Keratinocyte (primary cell): ENCODE data around the gene TRAPPC1. TPM values are rescaled to one million over a fixed set of nuclear protein-coding genes. Genes with fewer than 3 reads are reported as not detected.

Experiments
- DNase-seq: peaks from one replicate; pipeline ENCODE4 v3.0.0-alpha.2; 2011; ENCODE audit warnings: low read depth, missing footprints, low spot score
- FAIRE-seq: peaks from 2 replicates; lab custom pipeline; 2011; peaks lifted over from hg19 to GRCh38; lab: Jason Lieb, UNC
- H2AFZ ChIP-seq: 2 replicates; pipeline ENCODE4 v1.6.0; 2012; ENCODE audit warnings: low read length, control low read depth, inconsistent platforms; ENCODE audit not compliant: control insufficient read depth
- H3K27ac ChIP-seq: 2 replicates; pipeline ENCODE4 v1.5.1; 2011; ENCODE audit warnings: low read length; ENCODE audit not compliant: control insufficient read depth, insufficient read depth
- H3K27me3 ChIP-seq: 3 replicates; pipeline ENCODE4 v1.6.0; 2011; ENCODE audit warnings: low read length; ENCODE audit not compliant: control insufficient read depth, insufficient read depth; ENCODE audit errors: extremely low read depth
- H3K36me3 ChIP-seq, 2 experiments: 2 replicates in 1 of 2; 3 replicates in 1 of 2; pipeline ENCODE4 v1.5.1; 2011; ENCODE audit warnings: low read length in 2 of 2, mild to moderate bottlenecking in 1 of 2; ENCODE audit not compliant: control insufficient read depth in 2 of 2, insufficient read depth in 2 of 2; ENCODE audit errors: extremely low read depth in 1 of 2
- H3K4me1 ChIP-seq: 3 replicates; pipeline ENCODE4 v1.5.1; 2011; ENCODE audit warnings: low read length; ENCODE audit not compliant: control insufficient read depth, insufficient read depth; ENCODE audit errors: extremely low read depth
- H3K4me2 ChIP-seq: 3 replicates; pipeline ENCODE4 v1.6.0; 2011; ENCODE audit warnings: low read depth, low read length; ENCODE audit not compliant: control insufficient read depth, insufficient read depth; ENCODE audit errors: extremely low read depth
- H3K4me3 ChIP-seq, 3 experiments: fragments of 200-600 bp in 1 of 3; sonication (generic) in 1 of 3; 2 replicates in 2 of 3; 3 replicates in 1 of 3; pipeline ENCODE4 v1.5.1; 2011 to 2016; ENCODE audit warnings: low read length in 3 of 3, mild to moderate bottlenecking in 3 of 3, control low read depth in 2 of 3, inconsistent platforms in 1 of 3, low read depth in 1 of 3, mixed read lengths in 1 of 3, mixed run types in 1 of 3, moderate library complexity in 1 of 3; ENCODE audit not compliant: control insufficient read depth in 2 of 3, insufficient read depth in 2 of 3; ENCODE audit errors: extremely low read depth in 1 of 3
- H3K79me2 ChIP-seq: 2 replicates; pipeline ENCODE4 v1.6.0; 2012; ENCODE audit warnings: low read length; ENCODE audit not compliant: control insufficient read depth, insufficient read depth
- H3K9ac ChIP-seq: 3 replicates; pipeline ENCODE4 v1.6.0; 2011; ENCODE audit warnings: low read length; ENCODE audit not compliant: control insufficient read depth, insufficient read depth; ENCODE audit errors: extremely low read depth
- H3K9me1 ChIP-seq: 3 replicates; pipeline ENCODE4 v1.6.0; 2011; ENCODE audit warnings: low read length; ENCODE audit not compliant: control insufficient read depth, insufficient read depth; ENCODE audit errors: extremely low read depth
- H3K9me3 ChIP-seq: 2 replicates; pipeline ENCODE4 v1.5.1; 2012; ENCODE audit warnings: low read depth, low read length; ENCODE audit not compliant: control insufficient read depth
- H4K20me1 ChIP-seq: 3 replicates; pipeline ENCODE4 v1.6.0; 2011; ENCODE audit warnings: low read length; ENCODE audit not compliant: control insufficient read depth, insufficient read depth; ENCODE audit errors: extremely low read depth
- EZH2 ChIP-seq: IDR thresholded peaks from one replicate; pipeline ENCODE4 v1.6.1; 2012; ENCODE audit warnings: inconsistent platforms, mild to moderate bottlenecking, low read length, moderate library complexity
- dilution Hi-C: fragments of 300-500 bp; cut with MboI; formaldehyde crosslinking; loops from one replicate; pipeline ENCODE4 v1.7.0; 2020; ENCODE audit warnings: low sequenced_read_pairs; ENCODE audit not compliant: extremely low pct_ligation_motif_present
- polyA minus RNA-seq, 3 experiments: library from RNA; depleted of rRNA, polyadenylated mRNA; stranded (reverse); fragments of >200 nt; gene quantifications; 1 replicate in 1 of 3; 2 replicates in 1 of 3; 3 replicates in 1 of 3; pipeline ENCODE4 v1.2.3, GENCODE V29; 2011
- polyA plus RNA-seq, 5 experiments: library from polyadenylated mRNA; depleted of rRNA in 3 of 5; stranded (reverse) in 3 of 5; stranded (forward) in 1 of 5; unstranded in 1 of 5; fragments of >200 nt; gene quantifications; 1 replicate in 1 of 5; 2 replicates in 3 of 5; 3 replicates in 1 of 5; pipeline versions ENCODE4 v1.2.1 to v1.2.3, GENCODE V29; 2011 to 2012; ENCODE audit warnings: missing spikeins in 2 of 5, low read depth in 1 of 5, low replicate concordance in 1 of 5
- TF ChIP-seq, protein P1 (sequence below), 3 experiments: IDR thresholded peaks in 1 of 3; conservative IDR thresholded peaks in 1 of 3; optimal IDR thresholded peaks in 1 of 3; 2 replicates in 2 of 3; 3 replicates in 1 of 3; pipeline versions ENCODE3 to v1.5.1; 2011; ENCODE audit warnings: low read length in 3 of 3, mild to moderate bottlenecking in 3 of 3, moderate library complexity in 2 of 3, control low read depth in 1 of 3, inconsistent platforms in 1 of 3; ENCODE audit not compliant: insufficient read depth in 2 of 3; ENCODE audit errors: extremely low read depth in 1 of 3

The TRAPPC1 gene, protein sequence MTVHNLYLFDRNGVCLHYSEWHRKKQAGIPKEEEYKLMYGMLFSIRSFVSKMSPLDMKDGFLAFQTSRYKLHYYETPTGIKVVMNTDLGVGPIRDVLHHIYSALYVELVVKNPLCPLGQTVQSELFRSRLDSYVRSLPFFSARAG
- polyA plus RNA-seq (108 to 396 TPM (median 128 TPM) in 3 replicates), polyA minus RNA-seq (161 to 257 TPM (median 217 TPM) in 3 replicates)
- 38.3 TPM for polyA plus RNA-seq (2011; ENCODE audit: low read depth)
- 329 and 422 TPM in 2 replicates for polyA plus RNA-seq (2011; cell fraction: cytosol; rRNA removed)
- 115 and 122 TPM in 2 replicates for polyA plus RNA-seq (2011; cell fraction: nucleus; rRNA removed)
- polyA plus RNA-seq (2012; ENCODE audit: low replicate concordance): 190 and 276 TPM in 2 replicates
- polyA minus RNA-seq (2011; cell fraction: cytosol; rRNA and poly(A)+ RNA removed): 191 TPM
- polyA minus RNA-seq (2011; cell fraction: nucleus; rRNA and poly(A)+ RNA removed): 38.1 and 71.9 TPM in 2 replicates

DNA sequence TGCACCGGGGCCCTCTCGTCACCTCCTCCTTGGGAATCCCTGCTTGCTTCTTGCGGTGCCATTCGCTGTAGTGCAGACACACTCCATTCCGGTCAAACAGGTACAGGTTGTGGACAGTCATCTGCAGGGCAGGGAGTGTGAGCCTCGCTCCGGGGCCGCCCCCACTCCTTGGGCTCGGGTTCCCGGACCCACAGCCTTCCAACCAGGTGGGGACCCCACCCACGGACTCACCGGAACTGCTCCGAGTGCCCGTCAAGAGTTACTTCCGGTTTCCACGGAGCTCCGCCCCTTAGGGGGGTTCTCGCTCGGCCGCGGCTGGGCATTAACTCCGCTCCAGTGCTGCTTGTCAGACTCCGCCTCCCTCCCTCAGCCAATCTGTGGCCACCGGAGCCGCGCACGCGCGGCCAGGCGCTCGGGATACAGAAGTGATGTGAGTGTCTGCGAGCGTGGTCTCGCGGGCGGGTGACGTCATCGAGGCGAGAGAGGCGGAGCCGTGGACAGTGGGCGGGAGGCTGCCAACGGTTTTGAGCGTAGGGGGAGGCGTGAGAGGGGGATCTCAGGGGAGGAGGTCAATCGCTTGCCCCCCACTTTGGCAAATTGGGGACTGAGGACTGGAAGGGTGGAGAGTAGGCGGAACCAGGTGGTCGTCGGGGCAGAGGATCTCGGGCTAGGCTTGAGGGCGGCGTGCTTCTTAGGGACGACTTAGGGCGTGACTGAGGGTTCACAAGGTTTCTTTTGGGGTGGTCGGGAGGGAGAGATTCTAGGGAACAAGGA lies at the start of gene TRAPPC1, which contains the start of gene CNTROB:
Gene TRAPPC1, minus strand, starts transcription at position 238 of the 774 bp plus-strand sequence. Its CDS starts 117 bp downstream, at position 121.
Gene CNTROB, plus strand, starts transcription at position 498 of the 774 bp plus-strand sequence. CDS start 874 bp downstream, outside the sequence.
- H3K9ac ChIP-seq: peak within 1 kb of the TSS; percentile 92
- peak within 1 kb of the TSS; percentile 63 to 94 (median 90) for H3K4me3 ChIP-seq
- peak within 1 kb of the TSS; percentile 99 for H2AFZ ChIP-seq
- no peaks in the 10 kb centered on the region for H3K9me3 ChIP-seq
- DNase-seq (peak; percentile 98), FAIRE-seq (peak; percentile 71)
- H4K20me1 ChIP-seq: no peaks in the 10 kb centered on the region
- peaks cover 14 to 22% of the 10 kb centered on the region in 2 experiments for H3K36me3 ChIP-seq
- H3K4me1 ChIP-seq: peaks cover 18% of the 10 kb centered on the region
- H3K9me1 ChIP-seq: peaks cover 4% of the 10 kb centered on the region
- H3K79me2 ChIP-seq: peaks cover 32% of the 10 kb centered on the region
- peak within 1 kb of the TSS; percentile 98 for H3K4me2 ChIP-seq
- H3K27me3 ChIP-seq: no peaks in the 10 kb centered on the region
- no peak for TF ChIP-seq EZH2
- TF ChIP-seq, protein P1, sequence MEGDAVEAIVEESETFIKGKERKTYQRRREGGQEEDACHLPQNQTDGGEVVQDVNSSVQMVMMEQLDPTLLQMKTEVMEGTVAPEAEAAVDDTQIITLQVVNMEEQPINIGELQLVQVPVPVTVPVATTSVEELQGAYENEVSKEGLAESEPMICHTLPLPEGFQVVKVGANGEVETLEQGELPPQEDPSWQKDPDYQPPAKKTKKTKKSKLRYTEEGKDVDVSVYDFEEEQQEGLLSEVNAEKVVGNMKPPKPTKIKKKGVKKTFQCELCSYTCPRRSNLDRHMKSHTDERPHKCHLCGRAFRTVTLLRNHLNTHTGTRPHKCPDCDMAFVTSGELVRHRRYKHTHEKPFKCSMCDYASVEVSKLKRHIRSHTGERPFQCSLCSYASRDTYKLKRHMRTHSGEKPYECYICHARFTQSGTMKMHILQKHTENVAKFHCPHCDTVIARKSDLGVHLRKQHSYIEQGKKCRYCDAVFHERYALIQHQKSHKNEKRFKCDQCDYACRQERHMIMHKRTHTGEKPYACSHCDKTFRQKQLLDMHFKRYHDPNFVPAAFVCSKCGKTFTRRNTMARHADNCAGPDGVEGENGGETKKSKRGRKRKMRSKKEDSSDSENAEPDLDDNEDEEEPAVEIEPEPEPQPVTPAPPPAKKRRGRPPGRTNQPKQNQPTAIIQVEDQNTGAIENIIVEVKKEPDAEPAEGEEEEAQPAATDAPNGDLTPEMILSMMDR (optimal IDR thresholded peaks at IDR 0.05 in 1 of 3, IDR thresholded peaks at IDR 0.05 in 1 of 3, conservative IDR thresholded peaks at IDR 0.05 in 1 of 3; ENCODE audit: extremely low read depth in 1 of 3, insufficient read depth in 2 of 3, low read length in 3 of 3): no peak
- peak within 1 kb of the TSS; percentile 90 for H3K27ac ChIP-seq
- dilution Hi-C loops: no loop called here

DNA sequence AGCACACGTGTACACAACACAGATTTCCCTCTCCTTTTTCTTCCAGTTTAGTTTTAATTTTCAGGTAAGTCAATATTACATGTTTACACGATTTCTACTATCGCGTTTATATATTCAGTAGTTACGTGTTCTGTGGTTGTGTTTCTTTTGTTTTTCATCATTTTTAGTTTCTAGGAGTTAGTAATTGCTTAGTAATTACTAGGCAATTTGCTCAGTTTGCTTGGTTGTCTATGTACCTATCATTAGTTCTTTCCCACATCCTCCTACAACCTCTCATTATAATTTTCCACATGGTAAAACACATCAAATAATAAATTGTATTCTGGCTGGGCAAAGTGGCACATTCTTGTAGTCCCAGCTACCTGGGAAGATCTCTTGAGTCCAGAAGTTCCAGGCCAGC lies 46.1 kb upstream of the TRAPPC1 start:
- no peaks in the 10 kb centered on the region for H3K36me3 ChIP-seq
- dilution Hi-C loops: no loop called here
- DNase-seq (no peak), FAIRE-seq (no peak)
- no peaks in the 10 kb centered on the region for H3K27me3 ChIP-seq
- no peak overlapping the region for H2AFZ ChIP-seq
- H3K9ac ChIP-seq: no peak overlapping the region
- H3K4me3 ChIP-seq: no peak overlapping the region
- TF ChIP-seq, protein P1 (optimal IDR thresholded peaks at IDR 0.05 in 1 of 3, IDR thresholded peaks at IDR 0.05 in 1 of 3, conservative IDR thresholded peaks at IDR 0.05 in 1 of 3; ENCODE audit: extremely low read depth in 1 of 3, insufficient read depth in 2 of 3, low read length in 3 of 3): no peak
- TF ChIP-seq EZH2: no peak
- peaks cover 13% of the 10 kb centered on the region for H3K4me1 ChIP-seq
- H3K4me2 ChIP-seq: no peak overlapping the region
- no peaks in the 10 kb centered on the region for H4K20me1 ChIP-seq
- H3K27ac ChIP-seq: no peak overlapping the region
- H3K9me1 ChIP-seq: no peaks in the 10 kb centered on the region
- no peaks in the 10 kb centered on the region for H3K79me2 ChIP-seq
- peaks cover 3% of the 10 kb centered on the region for H3K9me3 ChIP-seq
